ENCODE data around the gene PARN.
A peak's percentile ranks its signal among the peaks of the same experiment; 100 is the strongest.

Gene PARN

DNA sequence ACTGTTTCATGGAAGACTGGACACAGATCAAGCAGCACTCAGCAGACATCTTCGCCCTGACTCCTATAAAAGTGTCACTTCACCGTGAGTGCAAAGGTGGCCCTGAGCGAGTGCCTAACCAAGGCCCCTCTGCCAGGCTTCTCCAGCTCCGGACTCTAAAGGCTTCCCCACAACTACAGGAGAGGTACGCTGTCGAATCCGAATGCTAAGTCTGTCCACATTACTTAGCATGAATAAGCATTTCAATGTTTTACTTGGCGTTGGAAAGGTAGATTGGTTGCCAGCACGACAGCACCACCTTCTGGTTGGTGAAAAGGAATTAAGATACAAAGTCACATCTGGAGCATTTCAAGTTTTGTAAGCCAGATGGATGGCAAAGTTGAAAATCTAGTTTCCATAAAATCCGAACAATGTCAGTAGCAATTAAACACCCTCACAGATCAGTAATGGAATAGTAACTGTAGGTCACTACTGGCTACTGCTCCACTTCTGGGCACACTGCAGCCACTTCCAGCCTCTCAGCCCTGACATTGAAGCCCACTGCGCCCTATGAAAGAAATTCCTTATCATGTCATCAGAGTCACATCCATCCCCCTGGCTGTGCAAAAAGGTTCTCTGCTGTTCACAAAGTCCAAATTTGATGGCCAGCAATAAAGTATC is 100.9 kb downstream of the PARN start:
- peak; percentile 78 for DNase-seq (ENCODE audit: low spot score)

- DNase-seq (ENCODE audit: low spot score), result no peak
Observed at GRCh38 chr16:14528306-14528705, 101.8 kb downstream of the PARN start.

DNA sequence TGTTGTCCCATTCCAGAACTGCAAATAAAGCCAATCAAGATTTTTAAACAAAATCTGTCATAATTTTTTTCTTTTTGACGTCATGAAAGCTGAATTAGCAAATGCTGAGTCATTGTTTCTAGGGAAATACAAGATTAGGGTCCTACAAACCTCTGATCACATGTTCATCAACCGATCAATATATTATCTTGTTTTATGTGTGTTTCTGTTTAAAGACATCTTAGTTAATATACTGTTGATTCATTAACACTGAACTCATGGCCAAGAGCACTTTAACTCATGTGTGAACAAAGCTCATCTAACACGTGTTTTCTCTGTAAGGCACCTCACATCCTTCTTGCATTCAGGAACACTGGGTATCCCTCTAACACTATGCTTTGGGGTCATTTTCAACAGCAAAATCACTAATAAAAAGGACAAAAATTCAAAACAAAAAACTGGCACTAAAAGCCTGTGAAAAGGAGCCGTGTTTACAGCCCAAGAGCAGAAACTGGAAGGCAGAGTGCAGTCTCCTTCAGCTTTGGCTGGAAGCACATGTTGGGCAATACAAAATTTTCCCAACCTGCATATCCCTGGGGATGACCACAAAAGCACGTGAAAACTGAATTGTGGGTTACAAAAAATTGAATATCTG is 102.5 kb downstream of the PARN start:
- no peak for DNase-seq (ENCODE audit: low spot score)

GRCh38 chr16:14525596-14525995 is 104.5 kb downstream of the PARN start:
- no peak for DNase-seq (ENCODE audit: low spot score)

DNA sequence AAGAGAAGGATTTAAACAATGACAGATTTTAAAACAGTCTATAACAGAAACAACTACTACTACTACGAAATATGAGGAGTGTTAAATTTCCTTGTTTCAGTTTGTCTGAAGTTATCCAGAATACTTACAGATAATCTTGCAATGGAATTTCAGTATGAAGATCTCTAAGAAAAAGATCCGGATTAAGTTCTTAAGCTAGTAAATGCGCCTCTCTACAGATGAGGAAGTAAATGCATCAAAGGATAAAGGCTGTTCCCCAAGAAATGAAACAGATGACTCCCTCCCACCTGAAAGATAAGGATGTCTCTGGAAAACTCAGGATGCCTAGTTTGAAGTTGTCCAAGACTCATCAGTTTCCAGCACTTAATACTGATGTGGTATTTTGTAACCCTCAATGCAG is 105.1 kb downstream of the PARN start:
- no peak for DNase-seq (ENCODE audit: low spot score)

DNA sequence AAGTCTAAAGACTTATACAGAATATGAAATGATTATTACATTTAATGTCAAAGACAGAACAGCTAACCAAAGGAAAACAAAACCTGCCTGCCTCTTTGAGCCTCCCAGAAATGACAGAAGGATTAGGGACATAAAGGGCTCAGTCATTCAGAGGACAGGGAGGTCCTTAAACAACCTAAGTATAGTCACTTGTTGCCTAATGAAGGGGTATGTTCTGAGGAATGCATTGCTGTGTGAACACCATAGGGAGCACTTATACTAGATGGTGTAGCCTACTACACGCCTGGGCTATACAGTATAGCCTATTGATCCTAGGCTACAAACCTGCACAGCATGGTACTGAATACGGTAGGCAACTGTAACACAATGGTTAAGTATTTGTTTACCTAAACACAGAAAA is 106.4 kb downstream of the PARN start:
- DNase-seq (ENCODE audit: low spot score), result no peak

- no peak for DNase-seq (ENCODE audit: low spot score)
Observed at GRCh38 chr16:14522671-14523070, 107.4 kb downstream of the PARN start.

GRCh38 chr16:14520753-14521152 is 109.3 kb downstream of the PARN start:
- no peak for DNase-seq (ENCODE audit: low spot score)

DNA sequence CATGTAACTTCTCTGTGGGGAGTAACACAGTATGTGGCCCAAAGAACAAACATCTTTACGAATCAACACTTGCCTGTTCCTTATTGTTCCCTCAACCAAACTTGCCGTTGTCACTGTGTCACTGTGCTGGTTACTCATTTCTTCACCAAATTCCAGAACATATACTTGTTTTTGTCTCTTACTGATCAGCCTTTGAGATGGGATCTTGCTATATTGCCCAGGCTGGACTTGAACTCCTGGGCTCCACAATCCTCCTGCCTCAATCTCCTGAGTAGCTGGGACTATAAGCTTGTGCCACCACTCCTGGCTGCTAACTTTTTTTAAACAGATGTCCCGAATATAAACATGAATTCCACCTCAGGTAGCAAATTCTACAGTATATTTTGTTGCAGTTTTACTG is 115.1 kb downstream of the PARN start:
- DNase-seq (ENCODE audit: low spot score), result no peak

- DNase-seq (ENCODE audit: low spot score), result no peak
Observed at GRCh38 chr16:14513389-14514107, 116.5 kb downstream of the PARN start.

- DNase-seq (ENCODE audit: low spot score), result no peak
Observed at GRCh38 chr16:14511800-14512135, 118.3 kb downstream of the PARN start.

GRCh38 chr16:14510939-14511799 is 118.9 kb downstream of the PARN start:
- no peak for DNase-seq (ENCODE audit: low spot score)

DNA sequence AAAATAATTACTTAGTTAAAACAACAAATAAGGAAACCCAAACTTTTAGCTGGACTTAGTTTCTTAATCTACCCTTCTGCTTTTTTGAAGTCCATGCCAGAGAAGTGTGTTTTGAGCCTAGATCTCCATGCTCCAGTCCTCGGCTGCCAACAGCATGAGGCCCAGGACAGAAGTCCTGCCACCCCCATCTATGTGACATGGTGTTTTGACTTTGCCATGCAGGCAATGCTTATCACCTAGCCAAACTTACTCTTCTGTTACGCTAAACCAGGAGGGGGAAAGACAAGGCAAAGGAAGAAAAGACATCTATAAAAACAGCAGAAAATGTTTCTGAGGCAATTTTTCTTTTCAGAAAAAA is 119.5 kb downstream of the PARN start:
- DNase-seq (ENCODE audit: low spot score), result no peak

GRCh38 chr16:14509675-14510132 is 120.4 kb downstream of the PARN start:
- DNase-seq (ENCODE audit: low spot score), result no peak

DNA sequence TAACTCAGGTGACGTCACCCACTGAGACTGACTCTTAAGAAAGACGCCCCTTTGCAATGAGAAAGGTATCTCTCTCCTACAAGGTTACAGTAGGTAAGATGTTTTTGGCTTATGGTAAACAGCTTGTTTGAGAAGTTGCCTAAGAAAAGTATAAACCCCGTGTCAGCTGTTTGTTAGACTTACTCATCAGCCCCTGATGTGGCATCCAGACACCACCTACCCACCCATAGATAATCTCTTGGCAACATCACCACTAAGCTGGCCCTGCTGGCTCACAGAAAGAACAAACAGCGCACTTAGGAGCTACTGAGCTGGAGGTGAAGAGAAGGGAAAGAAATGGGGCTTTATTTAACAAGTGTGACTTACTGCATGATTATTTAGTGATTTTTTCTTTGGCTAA is 121.0 kb downstream of the PARN start:
- DNase-seq (ENCODE audit: low spot score), result no peak

GRCh38 chr16:14505846-14506245 is 124.2 kb downstream of the PARN start:
- DNase-seq (ENCODE audit: low spot score), result no peak

GRCh38 chr16:14502932-14503741 is 126.9 kb downstream of the PARN start:
- DNase-seq (ENCODE audit: low spot score), result no peak

DNA sequence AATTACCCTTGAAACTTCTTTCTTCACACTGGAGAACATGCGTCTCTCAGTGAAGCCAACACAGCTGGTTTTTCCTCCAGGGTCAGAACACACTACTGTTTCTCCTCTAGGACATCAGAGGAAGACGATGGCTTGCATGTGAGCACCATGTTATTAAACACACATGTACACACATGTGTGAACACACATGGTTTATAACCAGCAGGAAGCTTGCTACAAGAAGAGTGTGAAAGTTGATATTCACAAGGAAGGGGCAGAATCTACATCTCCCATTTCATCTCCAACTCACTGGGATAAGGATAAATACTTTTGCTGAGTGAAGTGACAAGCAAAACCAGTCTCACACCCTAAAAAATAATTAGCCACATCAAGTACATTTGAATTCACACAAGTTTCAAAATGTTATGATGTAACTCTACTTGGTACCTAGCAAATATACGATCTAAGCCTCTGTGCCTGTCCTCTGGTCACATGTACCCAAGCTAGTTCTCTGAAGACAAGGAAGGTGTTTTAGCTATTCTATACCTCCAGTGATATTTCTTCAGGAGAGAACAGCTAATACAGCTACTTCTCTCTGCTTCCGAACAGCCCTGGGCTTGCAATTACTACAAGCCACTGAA is 127.7 kb downstream of the PARN start:
- DNase-seq (ENCODE audit: low spot score), result no peak

DNA sequence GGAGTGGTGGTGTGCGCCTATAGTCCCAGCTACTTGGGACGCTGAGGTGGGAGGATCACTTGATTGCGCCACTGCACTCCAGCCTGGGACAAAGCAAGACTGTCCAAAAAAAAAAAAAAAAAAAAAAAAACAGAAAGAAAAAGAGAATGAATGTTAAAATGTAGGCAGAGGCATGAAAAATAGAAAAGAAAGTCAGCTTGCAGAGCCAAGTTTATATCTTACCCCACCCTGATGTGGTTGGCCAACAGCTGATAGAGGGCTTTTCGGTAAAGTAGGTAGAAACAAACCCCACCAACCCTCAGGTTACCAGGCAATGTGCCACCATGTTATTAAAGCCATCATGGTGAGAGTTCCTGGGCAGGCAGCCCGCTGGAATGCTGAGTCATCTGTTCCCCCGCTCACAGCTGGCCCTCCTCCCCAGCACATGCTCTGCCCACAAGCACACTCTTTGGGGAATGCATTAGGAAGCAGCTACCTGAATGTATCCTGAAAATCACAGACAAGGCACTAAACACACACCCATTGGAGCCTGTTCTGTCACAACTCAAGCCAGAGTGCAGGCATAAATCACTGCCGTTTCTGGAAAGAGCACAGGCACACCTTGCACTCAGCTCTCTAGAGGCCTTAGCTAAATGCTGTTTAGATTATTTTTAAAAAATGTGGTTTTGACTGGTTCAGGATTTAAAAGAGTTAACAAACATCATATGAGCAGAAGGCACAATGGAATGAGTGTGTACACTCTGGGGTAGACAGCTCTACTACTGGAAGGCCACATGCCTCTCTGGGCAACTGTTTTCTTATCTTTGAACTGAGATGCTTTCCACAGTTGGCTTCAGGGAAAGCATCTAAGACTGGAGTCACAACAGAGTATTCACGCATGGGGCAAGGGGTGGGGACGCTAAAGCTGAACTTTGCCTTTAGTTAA is 128.5 kb downstream of the PARN start:
- DNase-seq (ENCODE audit: low spot score), result no peak

DNA sequence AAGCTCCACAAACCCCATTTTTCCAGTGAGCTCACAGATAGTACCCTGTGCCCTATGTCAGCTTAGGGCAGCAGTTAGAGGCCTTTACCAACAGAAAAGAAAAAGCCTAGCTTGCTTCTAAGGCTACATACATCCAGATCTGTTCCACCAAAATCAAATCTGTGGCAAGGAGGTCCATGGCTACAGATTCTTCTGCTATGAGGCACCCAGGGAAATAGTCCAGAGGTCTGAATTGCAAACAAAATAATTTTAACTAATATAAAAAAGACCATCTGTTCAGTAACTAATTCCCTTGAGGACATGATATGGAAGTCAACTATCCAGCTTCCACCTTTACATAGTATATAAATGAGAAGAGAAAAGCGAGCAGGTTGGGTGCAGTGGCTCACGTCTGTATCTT is 129.3 kb downstream of the PARN start:
- DNase-seq (ENCODE audit: low spot score), result no peak
